Activated effector memory CD4-positive, alpha-beta T cell treated with Interleukin-2 at 50 U/mL for 16 hours (primary cell): ENCODE measurements around the gene RDH13.
"Not testable (repeated sequence)": the region's sequence is repeated elsewhere in the genome, so short reads cannot be mapped to it uniquely, and the experiment has no call there.

Experiments used
- DNase-seq: peaks from one replicate; pipeline ENCODE4 v3.0.0-alpha.2; 2020

The RDH13 gene

GRCh38 chr19:55076321-55076720 lies 13.4 kb upstream of the RDH13 start:
- DNase-seq: no peak

- no peak for DNase-seq
These were observed 12.5 kb upstream of the RDH13 start, which contains the start of gene EPS8L1 for GRCh38 chr19:55075371-55075998. TSS of gene EPS8L1 (plus strand) at chr19:55075869. CDS start at chr19:55076445, 576 bp downstream.

DNA sequence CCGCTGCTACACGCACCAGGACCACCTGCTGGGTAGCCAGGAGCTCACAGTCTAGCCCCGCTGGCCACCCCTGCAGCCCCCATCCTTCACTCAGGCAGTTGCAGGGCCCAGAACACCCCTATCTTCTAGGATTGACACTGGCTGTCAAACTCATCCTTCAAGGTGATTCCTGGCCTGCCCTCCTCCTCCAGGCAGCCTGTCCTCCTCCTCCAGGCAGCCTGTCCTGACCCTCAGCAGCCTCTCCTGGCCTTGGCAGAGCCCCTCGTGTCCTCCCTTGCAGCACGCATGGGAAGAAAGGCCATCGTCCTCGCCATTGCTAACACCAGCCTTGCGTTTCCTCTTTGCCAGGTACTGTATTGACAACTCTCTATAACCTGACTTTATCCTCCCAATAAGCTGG lies 9.0 kb upstream of the RDH13 start:
- DNase-seq: no peak

DNA sequence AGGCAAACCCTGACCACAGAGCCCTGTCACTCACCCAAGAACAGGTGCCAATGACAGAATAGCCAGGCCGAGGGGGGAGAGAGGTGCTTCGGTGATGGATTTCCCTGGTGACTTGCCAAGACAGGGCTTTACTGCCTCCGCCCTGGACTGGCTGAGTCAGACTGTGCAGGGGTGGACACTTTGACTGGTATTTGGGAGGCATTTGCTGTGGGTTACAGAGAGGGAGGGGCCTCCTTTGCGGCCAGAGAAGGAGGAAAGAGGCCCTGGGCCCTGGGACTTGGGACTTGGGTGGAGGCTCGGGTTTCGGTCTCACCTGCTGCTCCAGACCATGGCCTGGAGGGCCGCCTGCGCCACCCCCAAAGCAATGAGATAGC lies 8.2 kb upstream of the RDH13 start:
- no peak for DNase-seq

DNA sequence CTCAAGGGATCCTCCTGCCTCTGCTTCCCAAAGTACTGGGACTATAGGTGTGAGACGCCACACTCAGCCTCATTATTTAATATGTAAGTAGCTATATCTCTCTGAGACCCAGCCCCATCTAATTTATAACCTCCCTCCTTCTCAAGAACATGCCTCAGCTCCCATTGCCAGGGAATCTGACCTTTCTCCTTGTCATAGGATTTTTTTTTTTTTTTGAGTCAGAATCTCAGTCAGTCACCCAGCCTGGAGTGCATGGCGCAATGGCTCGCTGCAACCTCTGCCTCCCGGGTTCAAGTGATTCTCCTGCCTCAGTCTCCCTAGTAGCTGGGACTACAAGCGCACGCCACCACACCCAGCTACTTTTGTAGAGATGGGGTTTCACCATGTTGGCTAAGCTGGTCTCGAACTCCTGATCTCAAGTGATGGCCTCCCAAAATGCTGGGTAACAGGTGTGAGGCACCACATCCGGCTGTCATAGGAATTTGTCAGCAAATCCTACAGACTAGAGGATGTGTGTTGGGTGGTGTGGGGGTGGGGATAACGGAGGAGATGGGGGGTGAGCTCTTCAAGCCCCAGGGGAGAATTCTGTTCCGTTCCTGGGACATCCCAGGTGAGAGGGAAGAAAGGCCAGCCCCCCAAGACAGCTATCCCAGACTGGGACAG lies 7.6 kb upstream of the RDH13 start:
- DNase-seq: no peak

GRCh38 chr19:55069865-55070197 lies 6.9 kb upstream of the RDH13 start:
- DNase-seq: no peak

- no peak for DNase-seq
These were observed 6.3 kb upstream of the RDH13 start for GRCh38 chr19:55068950-55069864.

DNA sequence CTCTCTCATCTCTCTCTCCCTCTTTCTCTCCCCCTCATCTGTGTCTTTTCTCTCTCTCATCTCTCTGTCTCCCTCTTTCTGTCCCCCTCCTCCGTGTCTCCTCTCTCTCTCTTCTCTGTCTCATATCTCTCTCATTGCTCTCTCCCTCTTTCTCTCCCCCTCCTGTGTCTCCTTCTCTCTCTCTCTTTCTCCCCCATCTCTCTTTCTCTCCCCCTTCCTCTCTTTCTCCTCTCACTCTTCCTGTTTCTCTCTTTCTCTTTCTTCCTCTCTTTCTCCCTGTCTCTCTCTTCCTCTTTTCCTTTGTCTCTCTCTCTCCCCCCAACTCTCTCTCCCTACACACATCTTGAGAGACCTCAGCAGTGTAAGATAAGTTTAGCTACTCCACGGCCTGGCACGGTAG lies 4.9 kb upstream of the RDH13 start:
- no peak for DNase-seq

- no peak for DNase-seq
These were observed 3.3 kb upstream of the RDH13 start for GRCh38 chr19:55066107-55066709.

GRCh38 chr19:55065516-55065915 lies 2.6 kb upstream of the RDH13 start:
- not testable (repeated sequence) for DNase-seq

GRCh38 chr19:55063492-55063843 lies 520 bp upstream of the RDH13 start:
- no peak for DNase-seq

GRCh38 chr19:55060287-55060686 lies 2.7 kb downstream of the RDH13 start:
- not testable (repeated sequence) for DNase-seq

DNA sequence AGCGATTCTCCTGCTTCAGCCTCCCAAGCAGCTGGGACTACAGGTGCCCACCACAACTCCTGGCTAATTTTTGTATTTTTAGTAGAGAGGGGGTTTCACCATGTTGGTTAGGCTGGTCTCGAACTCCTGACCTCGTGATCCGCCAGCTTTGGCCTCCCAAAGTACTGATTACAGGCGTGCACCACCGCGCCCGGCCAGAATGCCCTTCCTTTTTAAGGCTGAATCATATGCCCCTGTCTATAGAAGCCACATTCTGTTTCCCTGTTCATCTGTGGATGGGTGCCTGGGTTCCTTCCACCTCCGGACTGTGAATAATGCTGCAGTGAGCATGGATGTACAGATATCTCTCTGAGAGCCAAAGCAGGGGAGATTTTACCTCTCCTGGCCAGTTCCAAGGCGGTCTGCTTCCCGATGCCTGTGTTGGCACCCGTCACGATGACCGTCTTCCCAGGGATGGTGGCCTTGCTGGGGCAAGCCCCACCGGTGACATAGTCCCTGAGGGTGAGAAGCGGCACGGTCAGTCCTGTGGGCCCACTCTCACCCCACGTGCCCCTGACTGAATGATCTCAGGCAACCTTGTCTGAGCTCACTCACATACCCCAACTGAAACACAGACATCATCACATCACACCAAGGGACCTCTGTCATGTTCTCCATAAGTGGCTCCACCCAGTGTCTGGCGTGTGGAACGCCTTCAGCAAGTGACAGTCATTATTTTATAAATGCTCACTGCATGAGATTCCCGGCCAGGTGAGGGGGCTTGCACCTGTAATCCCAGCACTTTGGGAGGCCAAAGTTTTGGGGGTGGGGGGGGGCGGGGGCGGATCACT lies 4.0 kb downstream of the RDH13 start:
- DNase-seq: no peak

DNA sequence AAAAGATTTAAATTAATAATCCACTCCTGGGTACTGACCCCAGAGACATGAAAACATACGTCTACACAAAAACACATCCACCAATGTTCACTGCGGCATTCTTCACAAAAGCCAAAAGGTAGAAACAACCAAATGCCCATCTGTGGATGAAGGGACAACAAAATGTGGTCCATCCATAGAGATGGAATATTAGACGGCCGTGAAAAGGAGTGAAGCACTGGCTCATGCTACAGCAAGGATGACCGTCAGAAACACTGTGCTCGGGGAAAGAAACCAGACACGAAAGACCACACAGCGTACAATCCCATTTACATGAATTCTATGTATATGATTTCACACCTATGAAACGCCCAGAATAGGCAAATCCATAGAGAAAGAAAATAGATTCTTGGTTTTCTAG lies 6.1 kb downstream of the RDH13 start:
- no peak for DNase-seq

GRCh38 chr19:55053735-55054134 lies 9.2 kb downstream of the RDH13 start:
- DNase-seq: no peak

- no peak for DNase-seq
These were observed 12.0 kb downstream of the RDH13 start for GRCh38 chr19:55050749-55051532.

DNA sequence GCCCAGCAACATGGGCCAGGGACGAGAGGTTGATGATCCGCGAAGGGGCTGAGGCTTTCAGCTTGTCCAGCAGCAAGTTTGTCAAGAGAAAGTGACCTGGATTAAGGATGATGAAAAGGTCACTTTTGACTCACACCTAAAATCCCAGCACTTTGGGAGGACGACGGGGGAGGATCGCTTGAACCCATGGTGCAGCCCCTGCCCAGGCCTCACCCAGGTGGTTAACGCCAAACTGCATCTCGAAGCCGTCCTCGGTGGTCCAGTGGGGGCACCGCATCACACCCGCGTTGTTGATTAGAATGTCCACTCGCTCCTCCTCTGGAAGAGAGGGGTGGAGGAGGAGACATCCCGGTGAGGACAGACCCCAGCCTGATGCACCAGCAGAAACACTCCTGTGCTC lies 14.5 kb downstream of the RDH13 start:
- no peak for DNase-seq

GRCh38 chr19:55047951-55048350 lies 15.0 kb downstream of the RDH13 start:
- DNase-seq: no peak

GRCh38 chr19:55046975-55047622 lies 15.8 kb downstream of the RDH13 start:
- DNase-seq: no peak

DNA sequence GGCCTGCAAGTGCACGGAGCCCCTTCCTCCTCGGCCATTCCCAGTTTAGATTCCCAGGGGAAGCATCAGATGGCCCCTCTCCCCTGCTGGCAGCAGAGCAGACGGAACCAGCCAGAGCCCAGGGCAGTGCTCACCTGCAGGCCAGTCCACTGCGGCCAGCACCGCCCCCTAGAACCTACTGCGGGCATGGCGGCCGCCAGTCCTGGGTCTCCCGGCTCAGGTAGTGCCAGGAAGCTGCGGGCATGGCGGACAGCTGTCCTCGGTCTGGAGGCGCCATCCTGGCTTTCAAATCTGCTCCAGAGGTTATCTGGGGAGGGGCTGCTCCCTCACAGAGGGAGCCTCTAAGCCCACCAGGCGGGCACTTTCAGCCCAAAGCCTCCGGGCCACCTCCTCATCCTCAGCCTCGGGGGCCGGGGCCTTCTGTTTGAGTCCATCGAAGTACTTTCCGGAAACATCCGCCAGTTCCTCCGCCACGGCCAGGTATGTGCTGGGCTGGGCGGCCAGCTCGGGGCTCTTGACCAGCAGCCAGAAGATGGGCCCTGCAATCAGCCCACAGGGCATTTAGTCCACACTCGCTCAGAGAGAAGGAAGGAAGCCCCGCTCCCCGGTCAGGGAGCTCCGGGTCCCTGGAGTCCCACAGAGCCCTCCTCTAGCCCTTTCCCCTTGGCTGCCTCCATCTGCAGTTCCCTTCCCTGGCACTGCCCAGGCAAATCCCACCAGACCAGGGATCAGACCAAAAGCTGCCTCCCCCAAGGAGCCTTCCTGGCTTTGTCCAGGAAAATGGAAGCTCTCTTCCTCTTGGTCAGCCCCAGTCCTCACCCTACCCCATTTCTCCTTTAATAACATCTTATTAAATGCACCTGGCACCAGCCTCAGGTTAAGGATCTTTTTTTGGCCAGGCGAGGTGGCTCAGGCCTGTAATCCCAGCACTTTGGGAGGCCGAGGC lies 17.9 kb downstream of the RDH13 start:
- DNase-seq: no peak
